HEK293T (cell line): ENCODE measurements around the gene PIK3CG.

ENCODE experiments used
- FOXM1 ChIP-seq: fragments of 450-650 bp; IDR thresholded peaks from 2 replicates; pipeline ENCODE4 v1.6.1; 2017; ENCODE audit warnings: mild to moderate bottlenecking, borderline replicate concordance
- L3MBTL2 ChIP-seq: fragments of 450-650 bp; conservative IDR thresholded peaks from 2 replicates; pipeline ENCODE4 v1.6.1; 2016; ENCODE audit warnings: mild to moderate bottlenecking

DNA sequence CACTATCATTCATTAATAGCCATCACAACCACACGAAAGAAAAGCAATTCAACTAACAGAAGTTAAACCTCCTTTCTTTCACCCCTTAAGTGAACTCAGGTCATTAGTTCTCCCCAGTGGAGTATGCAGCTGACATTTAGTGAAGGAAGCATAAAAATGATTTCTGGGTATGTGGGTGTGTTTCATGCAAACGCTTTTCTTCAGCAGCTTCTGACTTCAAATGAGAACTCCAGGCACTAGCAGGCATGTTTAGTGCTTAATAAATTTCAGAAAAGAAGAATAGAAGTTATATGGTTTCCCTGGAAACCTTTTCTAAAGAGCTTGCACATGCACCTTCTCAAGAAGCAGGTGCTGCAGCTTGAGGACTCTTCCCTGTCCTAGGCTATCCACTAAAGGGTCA is 62.5 kb downstream of the PIK3CG start:
- TF ChIP-seq FOXM1, result no peak
- TF ChIP-seq L3MBTL2, result no peak
